ENCODE results near the gene GJC1.

The GJC1 gene

DNA sequence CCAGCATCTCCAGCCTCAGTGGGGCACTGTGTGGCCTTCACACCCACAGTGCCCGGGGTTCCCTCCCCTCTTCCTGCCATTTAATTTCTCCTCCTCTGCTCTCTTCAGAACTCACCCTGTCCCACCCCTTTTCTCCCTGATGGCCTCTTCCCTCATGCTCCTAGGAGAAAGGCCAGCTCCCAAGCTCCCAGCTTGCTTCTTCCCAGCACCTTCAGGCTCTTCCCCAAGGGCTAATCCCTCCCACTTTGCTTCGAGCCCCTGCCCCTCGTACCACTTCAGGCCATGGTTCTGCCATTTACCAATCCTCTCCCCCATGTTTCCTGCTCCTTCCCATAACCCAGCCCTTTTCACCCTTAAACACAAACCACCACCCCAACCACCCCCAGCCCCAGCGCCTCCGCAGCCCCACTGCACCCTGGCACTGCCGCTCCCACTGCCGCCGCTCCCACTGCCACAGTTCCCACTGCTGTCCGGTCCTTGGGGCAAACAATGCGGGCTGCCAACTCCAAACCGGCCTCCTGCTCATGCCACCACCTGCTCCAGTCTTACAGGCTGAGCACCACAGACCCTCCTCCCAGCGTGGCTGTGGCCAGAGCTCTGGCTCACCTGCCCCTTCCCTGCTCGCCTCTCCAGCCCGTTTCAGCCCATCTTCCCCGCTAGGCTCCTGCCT lies 42.7 kb downstream of the GJC1 start:
- Mint-ChIP-seq H3K4me1 (peaks cover 13% of the 10 kb centered on the region), H3K36me3 (ENCODE audit: low read depth) (no peaks in the 10 kb centered on the region), H3K27me3 (ENCODE audit: low read depth, poor library complexity) (peaks cover 13% of the 10 kb centered on the region), H3K9me3 (no peaks in the 10 kb centered on the region), H3K4me3 (no peak overlapping the region), H3K27ac (peak overlapping the region; percentile 54)
- DNase-seq = no peak
- TF ChIP-seq, protein P1, sequence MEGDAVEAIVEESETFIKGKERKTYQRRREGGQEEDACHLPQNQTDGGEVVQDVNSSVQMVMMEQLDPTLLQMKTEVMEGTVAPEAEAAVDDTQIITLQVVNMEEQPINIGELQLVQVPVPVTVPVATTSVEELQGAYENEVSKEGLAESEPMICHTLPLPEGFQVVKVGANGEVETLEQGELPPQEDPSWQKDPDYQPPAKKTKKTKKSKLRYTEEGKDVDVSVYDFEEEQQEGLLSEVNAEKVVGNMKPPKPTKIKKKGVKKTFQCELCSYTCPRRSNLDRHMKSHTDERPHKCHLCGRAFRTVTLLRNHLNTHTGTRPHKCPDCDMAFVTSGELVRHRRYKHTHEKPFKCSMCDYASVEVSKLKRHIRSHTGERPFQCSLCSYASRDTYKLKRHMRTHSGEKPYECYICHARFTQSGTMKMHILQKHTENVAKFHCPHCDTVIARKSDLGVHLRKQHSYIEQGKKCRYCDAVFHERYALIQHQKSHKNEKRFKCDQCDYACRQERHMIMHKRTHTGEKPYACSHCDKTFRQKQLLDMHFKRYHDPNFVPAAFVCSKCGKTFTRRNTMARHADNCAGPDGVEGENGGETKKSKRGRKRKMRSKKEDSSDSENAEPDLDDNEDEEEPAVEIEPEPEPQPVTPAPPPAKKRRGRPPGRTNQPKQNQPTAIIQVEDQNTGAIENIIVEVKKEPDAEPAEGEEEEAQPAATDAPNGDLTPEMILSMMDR (IDR thresholded peaks at IDR 0.05) = no peak

GRCh38 chr17:44786551-44787081 lies 43.5 kb downstream of the GJC1 start:
- H3K4me3 Mint-ChIP-seq = no peak overlapping the region
- H3K27ac Mint-ChIP-seq = no peak overlapping the region
- no peaks in the 10 kb centered on the region for H3K9me3 Mint-ChIP-seq
- peaks cover 13% of the 10 kb centered on the region for H3K27me3 Mint-ChIP-seq (ENCODE audit: low read depth, poor library complexity)
- H3K36me3 Mint-ChIP-seq (ENCODE audit: low read depth) = no peaks in the 10 kb centered on the region
- peaks cover 21% of the 10 kb centered on the region for H3K4me1 Mint-ChIP-seq
- TF ChIP-seq, protein P1 (IDR thresholded peaks at IDR 0.05) = no peak
- DNase-seq = no peak

DNA sequence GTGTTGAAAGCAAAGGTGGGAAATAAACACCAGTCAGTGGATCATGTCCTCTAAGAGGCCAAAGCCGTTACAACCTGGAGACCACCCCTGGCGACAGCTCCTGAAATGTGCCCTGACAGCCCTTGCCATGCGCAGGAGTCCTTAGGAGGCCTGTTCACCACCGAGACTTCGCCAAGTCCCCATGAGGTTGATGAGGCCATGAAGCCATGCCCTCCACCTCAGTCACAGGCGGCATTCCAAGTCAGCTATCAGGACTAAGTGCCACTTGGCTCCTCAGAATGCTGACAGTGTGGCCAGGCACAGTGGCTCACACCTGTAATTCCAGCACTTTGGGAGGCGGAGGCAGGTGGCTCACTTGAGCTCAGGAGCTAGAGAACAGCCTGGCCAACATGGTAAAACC lies 44.2 kb downstream of the GJC1 start:
- Mint-ChIP-seq H3K4me3 (no peak overlapping the region), H3K9me3 (no peaks in the 10 kb centered on the region), H3K36me3 (ENCODE audit: low read depth) (no peaks in the 10 kb centered on the region), H3K4me1 (peaks cover 24% of the 10 kb centered on the region), H3K27ac (no peak overlapping the region), H3K27me3 (ENCODE audit: low read depth, poor library complexity) (peaks cover 13% of the 10 kb centered on the region)
- no peak for DNase-seq
- TF ChIP-seq, protein P1 (IDR thresholded peaks at IDR 0.05) = no peak

- TF ChIP-seq, protein P1 (IDR thresholded peaks at IDR 0.05) = no peak
- H3K36me3 Mint-ChIP-seq (ENCODE audit: low read depth) = no peaks in the 10 kb centered on the region
- DNase-seq = no peak
- H3K27me3 Mint-ChIP-seq (ENCODE audit: low read depth, poor library complexity) = peaks cover 11% of the 10 kb centered on the region
- H3K4me1 Mint-ChIP-seq = peaks cover 24% of the 10 kb centered on the region
- no peak overlapping the region for H3K27ac Mint-ChIP-seq
- H3K4me3 Mint-ChIP-seq = no peak overlapping the region
- no peaks in the 10 kb centered on the region for H3K9me3 Mint-ChIP-seq
These were observed 47.7 kb downstream of the GJC1 start for GRCh38 chr17:44782326-44782850.

DNA sequence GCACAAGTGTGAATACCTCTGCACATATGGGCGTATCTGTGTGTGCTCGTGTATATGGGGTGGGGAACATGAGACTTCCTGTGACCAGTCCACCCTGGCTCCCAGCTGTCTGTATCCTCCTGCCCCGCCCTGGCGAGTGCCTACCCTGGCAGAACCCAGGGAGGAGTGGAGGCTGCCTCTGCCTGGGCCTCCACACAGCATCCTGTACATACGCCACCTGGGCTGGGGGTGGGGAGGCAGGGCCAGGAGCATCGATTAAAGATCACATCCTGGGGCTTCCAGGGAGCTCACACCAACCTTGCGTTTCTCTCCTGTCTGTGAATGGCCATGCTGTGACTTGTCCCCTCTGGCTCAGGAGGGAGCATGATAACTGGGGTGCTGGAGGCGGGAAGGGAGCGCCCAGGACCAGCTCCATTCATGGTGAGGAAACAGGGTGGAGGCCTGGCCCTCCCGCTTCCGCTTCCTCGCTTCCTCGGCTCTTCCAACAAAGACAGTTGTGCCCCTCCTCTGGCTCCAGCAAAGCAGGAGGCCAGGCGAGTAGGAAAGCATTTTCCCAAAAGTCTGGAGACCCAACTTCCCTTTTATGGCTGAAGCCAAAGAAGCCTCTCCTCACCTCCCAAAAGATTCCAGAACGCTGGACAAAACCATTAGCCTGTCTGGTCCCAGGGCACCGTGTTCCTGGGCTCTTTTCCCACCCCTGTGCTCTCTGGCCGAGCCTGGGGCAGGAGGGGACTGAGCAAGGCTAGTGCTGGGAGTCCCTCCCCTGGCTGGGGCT lies 48.3 kb downstream of the GJC1 start:
- no peak overlapping the region for H3K27ac Mint-ChIP-seq
- TF ChIP-seq, protein P1 (IDR thresholded peaks at IDR 0.05) = no peak
- peaks cover 18% of the 10 kb centered on the region for H3K27me3 Mint-ChIP-seq (ENCODE audit: low read depth, poor library complexity)
- DNase-seq = no peak
- H3K4me1 Mint-ChIP-seq = peaks cover 17% of the 10 kb centered on the region
- no peaks in the 10 kb centered on the region for H3K36me3 Mint-ChIP-seq (ENCODE audit: low read depth)
- H3K4me3 Mint-ChIP-seq = no peak overlapping the region
- H3K9me3 Mint-ChIP-seq = no peaks in the 10 kb centered on the region

Measured in nephron progenitor cell (in vitro differentiated cells).